Endothelial cell of umbilical vein (primary cell): ENCODE results near the gene EHF. TPM values are rescaled to one million over a fixed set of nuclear protein-coding genes. Genes with fewer than 3 reads are reported as not detected.

Experiments used
- BruUV-seq: library from RNA; stranded (reverse); fragments of 400-500 nt; replicated peaks from 2 replicates; lab custom pipeline; 2021; lab: Mats Ljungman, UMichigan
- CTCF ChIA-PET: fragments of 300-600, 350-600 bp; sonication (Branson Sonifier 250); formaldehyde crosslinking; loops from one replicate; lab custom pipeline; 2021; ENCODE audit warnings: antibody characterized with exemption, inconsistent platforms; lab: Charles Lee
- POLR2A ChIA-PET: fragments of 300-600, 350-600 bp; sonication (Branson Sonifier 250); formaldehyde crosslinking; loops from one replicate; lab custom pipeline; 2021; ENCODE audit warnings: antibody characterized with exemption, inconsistent platforms; lab: Charles Lee
- DNase-seq: peaks from one replicate; pipeline ENCODE4 v3.0.0-alpha.2; 2011; ENCODE audit warnings: low read depth, low spot score
- FAIRE-seq: peaks from 2 replicates; lab custom pipeline; 2011; peaks lifted over from hg19 to GRCh38; lab: Jason Lieb, UNC
- H2AFZ ChIP-seq: 2 replicates; pipeline ENCODE4 v1.6.0; 2012; ENCODE audit warnings: low read depth, low read length, control low read depth, inconsistent platforms
- H3K27ac ChIP-seq: 2 replicates; pipeline ENCODE4 v1.5.1; 2011; ENCODE audit warnings: low read depth, mild to moderate bottlenecking, control low read depth, low read length, moderate library complexity; ENCODE audit not compliant: insufficient read depth
- H3K27me3 ChIP-seq, 2 experiments: 2 replicates each; pipeline versions ENCODE4 v1.6.0 to v1.6.1; 2011; ENCODE audit warnings: low read length in 2 of 2, mixed read lengths in 1 of 2; ENCODE audit not compliant: control insufficient read depth in 2 of 2, insufficient read depth in 2 of 2
- H3K36me3 ChIP-seq, 2 experiments: 2 replicates in 1 of 2; 3 replicates in 1 of 2; pipeline ENCODE4 v1.5.1; 2011; ENCODE audit warnings: low read length in 2 of 2, mild to moderate bottlenecking in 1 of 2, moderate library complexity in 1 of 2; ENCODE audit not compliant: control insufficient read depth in 2 of 2, insufficient read depth in 2 of 2; ENCODE audit errors: extremely low read depth in 1 of 2
- H3K4me1 ChIP-seq: 3 replicates; pipeline ENCODE4 v1.5.1; 2011; ENCODE audit warnings: mild to moderate bottlenecking, low read length; ENCODE audit not compliant: control insufficient read depth, insufficient read depth; ENCODE audit errors: extremely low read depth
- H3K4me2 ChIP-seq: 2 replicates; pipeline ENCODE4 v1.6.1; 2011; ENCODE audit warnings: low read length, control low read depth, mixed read lengths; ENCODE audit not compliant: insufficient read depth
- H3K4me3 ChIP-seq, 3 experiments: fragments of 200-600 bp in 1 of 3; sonication (generic), shearing (Covaris generic) in 1 of 3; replicated peaks in 1 of 3; 2 replicates each; pipeline ENCODE4 v1.5.1; 2011 to 2016; ENCODE audit warnings: control low read depth in 3 of 3, low read length in 3 of 3, mild to moderate bottlenecking in 2 of 3, inconsistent platforms in 1 of 3, low read depth in 1 of 3, moderate library complexity in 1 of 3; ENCODE audit not compliant: insufficient read depth in 1 of 3
- H3K79me2 ChIP-seq: 2 replicates; pipeline ENCODE4 v1.6.0; 2012; ENCODE audit warnings: low read length, inconsistent platforms; ENCODE audit not compliant: control insufficient read depth, insufficient read depth
- H3K9ac ChIP-seq: replicated peaks from 2 replicates; pipeline ENCODE3; 2011; ENCODE audit warnings: low read length, control low read depth; ENCODE audit not compliant: insufficient read depth; ENCODE audit errors: extremely low read depth
- H3K9me1 ChIP-seq: replicated peaks from 3 replicates; pipeline ENCODE4 v1.6.0; 2011; ENCODE audit warnings: mild to moderate bottlenecking, low read length; ENCODE audit not compliant: control insufficient read depth, insufficient read depth; ENCODE audit errors: extremely low read depth
- H3K9me3 ChIP-seq: replicated peaks from 2 replicates; pipeline ENCODE4 v1.5.1; 2012; ENCODE audit warnings: low read length, inconsistent platforms; ENCODE audit not compliant: control insufficient read depth, insufficient read depth
- H4K20me1 ChIP-seq: replicated peaks from 2 replicates; pipeline ENCODE3; 2011; ENCODE audit warnings: mild to moderate bottlenecking, low read length; ENCODE audit not compliant: control insufficient read depth, insufficient read depth; ENCODE audit errors: extremely low read depth
- CTCF ChIP-seq, 2 donors: IDR thresholded peaks; 1 replicate in 1 of 2; 2 replicates in 1 of 2; pipeline ENCODE4 v1.5.1; 2011; ENCODE audit warnings: low read length in 2 of 2, mild to moderate bottlenecking in 2 of 2, moderate library complexity in 2 of 2, control low read depth in 1 of 2, inconsistent platforms in 1 of 2, low read depth in 1 of 2; ENCODE audit not compliant: insufficient read depth in 1 of 2; ENCODE audit errors: extremely low read depth in 1 of 2
- EZH2 ChIP-seq: IDR thresholded peaks from 2 replicates; pipeline ENCODE4 v1.6.1; 2012; ENCODE audit warnings: borderline replicate concordance, low read depth, mild to moderate bottlenecking, moderate library complexity, low read length, inconsistent platforms; ENCODE audit not compliant: severe bottlenecking
- FOS ChIP-seq: IDR thresholded peaks from 2 replicates; pipeline ENCODE4 v1.6.1; 2011; ENCODE audit warnings: mild to moderate bottlenecking, low read length, moderate library complexity, borderline replicate concordance; ENCODE audit not compliant: insufficient read depth
- GATA2 ChIP-seq: IDR thresholded peaks from 2 replicates; pipeline ENCODE4 v1.7.0; 2011; ENCODE audit warnings: low read depth, mild to moderate bottlenecking, moderate library complexity, mixed read lengths, low read length; ENCODE audit not compliant: insufficient read length, insufficient read depth
- JUN ChIP-seq: IDR thresholded peaks from 2 replicates; pipeline ENCODE4 v1.6.1; 2011; ENCODE audit warnings: borderline replicate concordance, low read depth; ENCODE audit not compliant: insufficient read length, insufficient read depth
- MAX ChIP-seq: IDR thresholded peaks from 2 replicates; pipeline ENCODE4 v1.6.1; 2011; ENCODE audit not compliant: insufficient read depth, insufficient read length
- MYC ChIP-seq: IDR thresholded peaks from one replicate; pipeline ENCODE4 v1.6.1; 2011; ENCODE audit warnings: mild to moderate bottlenecking, low read depth, low read length
- POLR2A ChIP-seq: IDR thresholded peaks from 2 replicates; pipeline ENCODE4 v1.6.1; 2012; ENCODE audit warnings: low read depth, mild to moderate bottlenecking, control low read depth, low read length
- POLR2AphosphoS5 ChIP-seq: IDR thresholded peaks from 2 replicates; pipeline ENCODE4 v1.6.1; 2012; ENCODE audit warnings: low read depth, mild to moderate bottlenecking, control low read depth, low read length, moderate library complexity; ENCODE audit not compliant: insufficient read depth
- dilution Hi-C: fragments of 300-500 bp; cut with MboI; formaldehyde crosslinking; loops from one replicate; pipeline ENCODE4 v1.15.0; 2019; ENCODE audit warnings: low sequenced_read_pairs; ENCODE audit not compliant: extremely low pct_ligation_motif_present
- intact Hi-C: fragments of 100-400 bp; cut with micrococcal nuclease; formaldehyde crosslinking; loops from one replicate; pipeline ENCODE4 v1.10.0; 2022
- polyA plus RNA-seq, 4 experiments: library from polyadenylated mRNA; depleted of rRNA in 3 of 4; stranded (reverse) in 3 of 4; unstranded in 1 of 4; fragments of >200 nt; gene quantifications; 2 replicates each; pipeline versions ENCODE4 v1.2.1 to v1.2.3, GENCODE V29; 2011 to 2012; ENCODE audit warnings: missing spikeins in 1 of 4
- total RNA-seq: library from RNA; stranded (reverse); gene quantifications from 2 replicates; pipeline ENCODE4 v1.2.3, GENCODE V29; 2021

The EHF gene
- total and polyA plus RNA-seq, 2 donors (not counting 3 experiments of a cell fraction or from before 2014, with no cell fraction given) = not detected

GRCh38 chr11:34640050-34640923 is 19.4 kb downstream of the EHF start:
- CTCF ChIA-PET = interaction anchor here (1.0 kb wide), 1 partner anchor 8 kb away, joined by 6 read pairs; no protein-coding TSS in a partner anchor
- H3K9me3 ChIP-seq = no peaks in the 10 kb centered on the region

GRCh38 chr11:34640924-34641275 is 20.0 kb downstream of the EHF start:
- Histone ChIP-seq H2AFZ (no peak overlapping the region), H3K4me2 (no peak overlapping the region), H3K79me2 (no peaks in the 10 kb centered on the region), H3K36me3 (no peaks in the 10 kb centered on the region), H3K27me3 (peaks cover 2 to 6% of the 10 kb centered on the region in 2 experiments), H3K9me3 (no peaks in the 10 kb centered on the region), H3K4me1 (no peaks in the 10 kb centered on the region), H3K4me3 (no peak overlapping the region), H3K27ac (no peak overlapping the region), H4K20me1 (no peaks in the 10 kb centered on the region), H3K9ac (no peak overlapping the region), H3K9me1 (no peaks in the 10 kb centered on the region)
- no TSS peak for BruUV-seq
- dilution Hi-C loops (no loop called here), intact Hi-C loops (no loop called here)
- FAIRE-seq (no peak), DNase-seq (no peak)
- ChIA-PET CTCF (no interaction called here), POLR2A (no interaction called here)
- TF ChIP-seq GATA2 (no peak), POLR2AphosphoS5 (no peak), CTCF (IDR thresholded peaks at IDR 0.05; ENCODE audit: extremely low read depth in 1 of 2, insufficient read depth in 1 of 2, low read depth in 1 of 2, low read length in 2 of 2) (no peak), MAX (no peak), MYC (no peak), FOS (no peak), EZH2 (no peak), POLR2A (no peak), JUN (no peak)

More at GRCh38 chr11:34640050-34640923, 19.4 kb downstream of the EHF start:
- dilution Hi-C loops (no loop called here), intact Hi-C loops (no loop called here)
- H3K79me2 ChIP-seq = no peaks in the 10 kb centered on the region
- H4K20me1 ChIP-seq = no peaks in the 10 kb centered on the region
- DNase-seq = no peak
- H3K4me2 ChIP-seq = no peak overlapping the region
- no peaks in the 10 kb centered on the region for H3K9me1 ChIP-seq
- POLR2A ChIA-PET = no interaction called here
- FAIRE-seq = no peak
- no peak overlapping the region for H2AFZ ChIP-seq
- no peaks in the 10 kb centered on the region for H3K36me3 ChIP-seq
- no peak overlapping the region for H3K9ac ChIP-seq
- H3K4me1 ChIP-seq = no peaks in the 10 kb centered on the region
- no peak for TF ChIP-seq POLR2A
- TF ChIP-seq GATA2 = no peak
- BruUV-seq = no TSS peak
- no peak overlapping the region for H3K4me3 ChIP-seq
- H3K27me3 ChIP-seq = peaks cover 2 to 6% of the 10 kb centered on the region in 2 experiments
- no peak overlapping the region for H3K27ac ChIP-seq
